ENCODE data around the gene GALE. TPM values are rescaled to one million over a fixed set of nuclear protein-coding genes. Genes with fewer than 3 reads are reported as not detected.

GALE gene
- total and polyA plus RNA-seq, 2 of the 4 experiments (the other 2 are of a cell fraction): 31.7 to 39.9 TPM

- peaks cover 14 to 17% of the 10 kb centered on the region in 2 experiments for H3K79me1 ChIP-seq (ENCODE audit: low read depth in 1 of 2, low read length in 2 of 2)
- no peak overlapping the region for H2AK5ac ChIP-seq (ENCODE audit: low read depth, low read length)
- peak overlapping the region; percentile 71 for H4K5ac ChIP-seq (ENCODE audit: low read depth, low read length)
- peak overlapping the region; percentile 28 for H2AFZ ChIP-seq (replicated peaks; ENCODE audit: low read length, poor library complexity)
- WGBS, 2 experiments (ENCODE audit: extremely low coverage in 2 of 2, insufficient read length in 1 of 2): 100% methylated on average over 1 of the region's 24 CpGs; no CpG with 5 or more reads in 1 of the 2 experiments
- H3K23ac ChIP-seq (ENCODE audit: low read depth, low read length): no peak overlapping the region
- no TSS peak for BruUV-seq (replicated peaks)
- H2BK5ac ChIP-seq (ENCODE audit: low read depth, low read length, poor library complexity, severe bottlenecking): no peak overlapping the region
- no peak overlapping the region for H3K14ac ChIP-seq (replicated peaks; ENCODE audit: low read depth, low read length)
- H3K4me2 ChIP-seq (ENCODE audit: low read depth, low read length): peak overlapping the region; percentile 5; the same call in 1 of the 2 replicates
- H4K91ac ChIP-seq (ENCODE audit: insufficient read depth, low read depth, low read length): no peak overlapping the region
- H2BK20ac ChIP-seq (ENCODE audit: low read depth, low read length): no peak overlapping the region
- no peak for ATAC-seq (ENCODE audit: low read depth)
- H3K27ac ChIP-seq (ENCODE audit: insufficient read depth, low read length): no peak overlapping the region
- H3K4me1 ChIP-seq (ENCODE audit: control insufficient read depth, insufficient read depth, low read length): peaks cover 3% of the 10 kb centered on the region
- no peak overlapping the region for H2AK9ac ChIP-seq (replicated peaks; ENCODE audit: low read depth, low read length, poor library complexity)
- no peak overlapping the region for H3K18ac ChIP-seq (ENCODE audit: low read depth, low read length)
- peak overlapping the region; percentile 99; the same call in 1 of the 2 replicates for H3K4me3 ChIP-seq (ENCODE audit: insufficient read depth, low read depth, low read length)
- intact Hi-C loops (cut with micrococcal nuclease) (no loop called here), dilution Hi-C loops (cut with HindIII; ENCODE audit: low sequenced_read_pairs, unreplicated experiment) (no loop called here), in situ Hi-C loops (cut with MboI; ENCODE audit: low sequenced_read_pairs) (no loop called here)
- H3K56ac ChIP-seq (ENCODE audit: extremely low read depth, insufficient read depth, low read length): no peak overlapping the region
- no peak overlapping the region for H3K9ac ChIP-seq (ENCODE audit: low read depth, low read length)
- DNase-seq: no peak
- no peak overlapping the region for H3K4ac ChIP-seq (ENCODE audit: low read depth, low read length)
- ChIA-PET CTCF (no interaction called here), POLR2A (ENCODE audit: unreplicated experiment) (interaction anchor here (0.9 kb wide), 1 partner anchor 13 kb away, joined by 5 read pairs; no protein-coding TSS in a partner anchor)
- peak overlapping the region; percentile 86 to 100; a peak in 3 of 4 replicates for H4K8ac ChIP-seq (ENCODE audit: low read depth in 2 of 2, low read length in 2 of 2)
- H3K9me1 ChIP-seq (ENCODE audit: insufficient read depth, low read length): peaks cover 4% of the 10 kb centered on the region
- H2BK15ac ChIP-seq (ENCODE audit: low read depth, low read length): no peak overlapping the region
- no peaks in the 10 kb centered on the region for H4K20me1 ChIP-seq (ENCODE audit: insufficient read depth, low read length)
- H3K36me3 ChIP-seq (ENCODE audit: control insufficient read depth, insufficient read depth, low read length): no peaks in the 10 kb centered on the region
- H3K27me3 ChIP-seq (ENCODE audit: control insufficient read depth, insufficient read depth, low read length): no peaks in the 10 kb centered on the region
- H3K9me3 ChIP-seq (ENCODE audit: control insufficient read depth, insufficient read depth, low read length): no peaks in the 10 kb centered on the region
- H2BK120ac ChIP-seq (ENCODE audit: low read depth, low read length): no peak overlapping the region
- TF ChIP-seq USF2 (IDR thresholded peaks at IDR 0.05; ENCODE audit: low read depth, low read length) (no peak), SMC3 (IDR thresholded peaks at IDR 0.05; ENCODE audit: low read depth, low read length) (no peak), RAD21 (IDR thresholded peaks at IDR 0.05; ENCODE audit: low read length) (no peak), CTCF (conservative IDR thresholded peaks at IDR 0.05; ENCODE audit: low read depth, low read length) (no peak), MAZ (IDR thresholded peaks at IDR 0.05; ENCODE audit: borderline replicate concordance, low read depth, low read length) (no peak), BHLHE40 (IDR thresholded peaks at IDR 0.05; ENCODE audit: low read depth, low read length) (no peak), RCOR1 (IDR thresholded peaks at IDR 0.05; ENCODE audit: insufficient replicate concordance, low read length) (no peak), NFE2L2 (IDR thresholded peaks at IDR 0.05; ENCODE audit: low read depth, low read length) (no peak), FOS (IDR thresholded peaks at IDR 0.05; ENCODE audit: low read depth, low read length) (no peak), ELK1 (IDR thresholded peaks at IDR 0.05; ENCODE audit: borderline replicate concordance, low read depth, low read length) (no peak), CEBPB (IDR thresholded peaks at IDR 0.05; ENCODE audit: low read depth, low read length) (no peak), MXI1 (IDR thresholded peaks at IDR 0.05; ENCODE audit: borderline replicate concordance, low read depth, low read length) (no peak), CHD1 (IDR thresholded peaks at IDR 0.05; ENCODE audit: low read depth, low read length) (no peak), MAFK (IDR thresholded peaks at IDR 0.05; ENCODE audit: low read depth, low read length) (no peak), RFX5 (IDR thresholded peaks at IDR 0.05; ENCODE audit: low read depth, low read length) (no peak)
Observed at GRCh38 chr1:23825762-23826522, 25.4 kb upstream of the GALE start.

Data from IMR-90 (cell line).